Stomach (tissue), 9 donors: ENCODE measurements around the gene ACD. TPM values are rescaled to one million over a fixed set of nuclear protein-coding genes. Genes with fewer than 3 reads are reported as not detected.

Experiments used
- DNase-seq, 2 donors: peaks; one replicate each; pipeline versions ENCODE4 v3.0.0 to v3.0.0-alpha.2; 2013 to 2019
- H3K27ac ChIP-seq, 5 donors: fragments of 200-600 bp in 4 of 5; sonication (generic) in 4 of 5; one replicate each; pipeline ENCODE4 v1.5.1; 2013 to 2019; ENCODE audit warnings: mild to moderate bottlenecking in 1 of 5, moderate library complexity in 1 of 5
- H3K27me3 ChIP-seq, 3 donors: fragments of 200-600 bp; sonication (generic); one replicate each; pipeline ENCODE4 v1.5.1; 2017 to 2019; ENCODE audit warnings: mixed run types in 1 of 3
- H3K36me3 ChIP-seq, 4 donors: fragments of 200-600 bp; sonication (generic); 1 replicate in 3 of 4; 2 replicates in 1 of 4; pipeline ENCODE4 v1.5.1; 2016 to 2019
- H3K4me1 ChIP-seq, 4 donors: fragments of 200-600 bp; sonication (generic); one replicate each; pipeline ENCODE4 v1.5.1; 2016 to 2019
- H3K4me3 ChIP-seq, 4 donors: fragments of 200-600 bp; sonication (generic) in 3 of 4; one replicate each; pipeline ENCODE4 v1.5.1; 2016 to 2019; ENCODE audit warnings: mild to moderate bottlenecking in 1 of 4
- H3K9me3 ChIP-seq, 4 donors: fragments of 200-600 bp; sonication (generic); one replicate each; pipeline ENCODE4 v1.5.1; 2016 to 2019
- EP300 ChIP-seq: sonication (generic); formaldehyde crosslinking; IDR thresholded peaks from one replicate; pipeline ENCODE4 v1.6.1; 2017; ENCODE audit warnings: antibody characterized with exemption
- POLR2A ChIP-seq, 4 donors: fragments of 450-650 bp; IDR thresholded peaks; one replicate each; pipeline ENCODE4 v1.6.1; 2016; ENCODE audit warnings: antibody characterized with exemption in 4 of 4, control low read depth in 2 of 4, mild to moderate bottlenecking in 1 of 4, moderate library complexity in 1 of 4
- POLR2AphosphoS5 ChIP-seq, 3 donors: sonication (generic); formaldehyde crosslinking; IDR thresholded peaks; one replicate each; pipeline ENCODE4 v1.6.1; 2016; ENCODE audit warnings: antibody characterized with exemption in 3 of 3
- WGBS, 5 donors: extraction: QIAGEN DNeasy Blood & Tissue Kit in 3 of 5; methylation state at CpG; one replicate each; pipeline versions ENCODE4 v1.1.5 to v1.1.7; 2013 to 2018; 5-methylcytosine and 5-hydroxymethylcytosine counted together
- intact Hi-C: fragments of 100-400 bp; cut with DNase I; formaldehyde crosslinking; loops from one replicate; pipeline ENCODE4 v1.15.1; 2023; ENCODE audit warnings: low total_unique reads
- polyA plus RNA-seq, 3 donors: library from polyadenylated mRNA; stranded (reverse); fragments of 200-250 nt; gene quantifications; one replicate each; pipeline ENCODE4 v1.2.3, GENCODE V29; 2013
- total RNA-seq, 5 donors: library from RNA; depleted of rRNA; stranded (reverse); fragments of >200 nt; gene quantifications; one replicate each; pipeline versions ENCODE4 v1.1.0 to v1.2.3, GENCODE V29; 2014 to 2016
- TF ChIP-seq, protein P1 (sequence below), 7 experiments: fragments of 450-650 bp in 4 of 7; fragments of 200-600 bp in 3 of 7; sonication (generic) in 3 of 7; IDR thresholded peaks; one replicate each; pipeline ENCODE4 v1.5.1; 2016 to 2019; ENCODE audit warnings: antibody characterized with exemption in 7 of 7, control low read depth in 2 of 7, mild to moderate bottlenecking in 1 of 7
- donor health status: healthy with polysubstance abuse.
- donor health status: Bipolar disorder and iron deficiency.
- donor health status: healthy.

ACD gene
- total and polyA plus RNA-seq, 8 donors = 0.87 to 30.3 (median 11.4) TPM

DNA sequence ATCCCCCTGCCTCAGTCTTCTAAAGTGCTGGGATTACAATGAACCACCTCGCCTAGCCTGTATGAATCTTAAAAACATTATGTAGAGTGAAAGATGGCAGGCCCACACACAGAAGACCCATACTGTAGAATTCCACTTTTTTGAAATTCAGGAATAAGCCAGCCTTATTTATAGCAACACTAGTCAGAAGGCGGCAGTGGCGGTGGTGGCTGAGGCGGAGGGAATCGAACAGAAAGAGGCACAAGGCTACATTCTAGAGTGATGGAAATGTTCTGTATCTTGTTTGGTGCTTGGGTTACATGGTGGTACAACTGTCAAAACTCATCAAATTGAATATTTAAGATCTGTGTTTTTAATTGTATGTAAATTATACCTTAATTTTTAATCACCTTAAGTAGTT lies 47.7 kb upstream of the ACD start:
- Histone ChIP-seq H3K27ac (no peak overlapping the region), H3K27me3 (no peaks in the 10 kb centered on the region), H3K9me3 (no peaks in the 10 kb centered on the region), H3K4me3 (no peak overlapping the region), H3K4me1 (peaks cover 0 to 14% (median 7%) of the 10 kb centered on the region in 4 donors), H3K36me3 (no peaks in the 10 kb centered on the region)
- DNase-seq = no peak
- intact Hi-C loops = no loop called here
- WGBS, 5 donors = 97 to 99% (median 97%) methylated on average over 5 of the region's 5 CpGs
- TF ChIP-seq POLR2AphosphoS5 (IDR thresholded peaks at IDR 0.05) (no peak), EP300 (no peak), POLR2A (IDR thresholded peaks at IDR 0.05) (no peak)
- TF ChIP-seq, protein P1, sequence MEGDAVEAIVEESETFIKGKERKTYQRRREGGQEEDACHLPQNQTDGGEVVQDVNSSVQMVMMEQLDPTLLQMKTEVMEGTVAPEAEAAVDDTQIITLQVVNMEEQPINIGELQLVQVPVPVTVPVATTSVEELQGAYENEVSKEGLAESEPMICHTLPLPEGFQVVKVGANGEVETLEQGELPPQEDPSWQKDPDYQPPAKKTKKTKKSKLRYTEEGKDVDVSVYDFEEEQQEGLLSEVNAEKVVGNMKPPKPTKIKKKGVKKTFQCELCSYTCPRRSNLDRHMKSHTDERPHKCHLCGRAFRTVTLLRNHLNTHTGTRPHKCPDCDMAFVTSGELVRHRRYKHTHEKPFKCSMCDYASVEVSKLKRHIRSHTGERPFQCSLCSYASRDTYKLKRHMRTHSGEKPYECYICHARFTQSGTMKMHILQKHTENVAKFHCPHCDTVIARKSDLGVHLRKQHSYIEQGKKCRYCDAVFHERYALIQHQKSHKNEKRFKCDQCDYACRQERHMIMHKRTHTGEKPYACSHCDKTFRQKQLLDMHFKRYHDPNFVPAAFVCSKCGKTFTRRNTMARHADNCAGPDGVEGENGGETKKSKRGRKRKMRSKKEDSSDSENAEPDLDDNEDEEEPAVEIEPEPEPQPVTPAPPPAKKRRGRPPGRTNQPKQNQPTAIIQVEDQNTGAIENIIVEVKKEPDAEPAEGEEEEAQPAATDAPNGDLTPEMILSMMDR (IDR thresholded peaks at IDR 0.05) = no peak

DNA sequence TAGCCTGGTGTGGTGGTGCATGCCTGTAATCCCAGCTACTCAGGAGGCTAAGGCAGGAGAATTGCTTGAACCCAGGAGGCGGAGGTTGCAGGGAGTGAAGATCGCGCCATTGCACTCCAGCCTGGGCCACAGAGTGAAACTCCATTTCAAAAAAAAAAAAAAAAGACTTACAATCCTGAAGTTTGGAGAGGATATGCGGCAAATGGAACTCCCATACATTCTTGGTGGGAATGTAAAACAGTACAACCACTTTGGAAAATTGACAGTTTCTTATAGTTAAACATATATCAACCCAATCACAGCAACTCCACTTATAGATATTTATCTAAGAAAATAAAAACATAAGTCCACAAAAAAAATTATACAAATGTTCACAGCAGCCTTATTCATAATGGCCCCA lies 47.1 kb upstream of the ACD start:
- TF ChIP-seq POLR2A (IDR thresholded peaks at IDR 0.05) (no peak), POLR2AphosphoS5 (IDR thresholded peaks at IDR 0.05) (no peak), EP300 (no peak)
- TF ChIP-seq, protein P1 (IDR thresholded peaks at IDR 0.05) = no peak
- Histone ChIP-seq H3K9me3 (no peaks in the 10 kb centered on the region), H3K27ac (no peak overlapping the region), H3K4me1 (peaks cover 0 to 14% (median 7%) of the 10 kb centered on the region in 4 donors), H3K4me3 (no peak overlapping the region), H3K27me3 (no peaks in the 10 kb centered on the region), H3K36me3 (no peaks in the 10 kb centered on the region)
- intact Hi-C loops = no loop called here
- DNase-seq = no peak
- WGBS, 5 donors = 88 to 100% (median 98%) methylated on average over 4 of the region's 4 CpGs

DNA sequence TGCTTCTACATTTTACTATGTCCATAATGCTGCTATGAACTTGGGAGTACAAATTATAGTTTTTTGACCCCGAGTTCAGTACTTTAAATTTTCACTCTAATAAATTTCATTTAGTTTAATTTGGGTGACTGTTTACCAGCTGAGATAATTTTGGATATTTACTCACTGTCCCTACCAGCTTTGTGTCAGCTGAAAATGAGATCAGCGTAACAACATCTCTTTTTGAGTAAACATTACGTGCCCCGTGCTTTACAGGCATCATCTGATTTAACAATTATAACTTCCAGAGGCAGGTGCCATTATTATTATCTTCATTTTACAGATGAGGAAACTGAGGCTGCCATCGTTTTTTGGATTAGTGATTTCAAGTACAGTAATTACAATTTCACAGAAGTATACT lies 44.0 kb upstream of the ACD start:
- intact Hi-C loops = no loop called here
- peaks cover 0 to 7% (median 2%) of the 10 kb centered on the region in 4 donors for H3K4me1 ChIP-seq
- no peak for TF ChIP-seq POLR2AphosphoS5 (IDR thresholded peaks at IDR 0.05)
- no peak for TF ChIP-seq EP300
- TF ChIP-seq, protein P1 (IDR thresholded peaks at IDR 0.05) = no peak
- no peak for TF ChIP-seq POLR2A (IDR thresholded peaks at IDR 0.05)
- WGBS, 5 donors = 82 to 89% (median 86%) methylated on average over 5 of the region's 5 CpGs
- no peak overlapping the region for H3K27ac ChIP-seq
- DNase-seq = no peak
- peaks cover 0 to 5% (median under 1%) of the 10 kb centered on the region in 4 donors for H3K36me3 ChIP-seq
- peaks cover 0 to 5% (median 2%) of the 10 kb centered on the region in 4 donors for H3K9me3 ChIP-seq
- H3K27me3 ChIP-seq = no peaks in the 10 kb centered on the region
- no peak overlapping the region for H3K4me3 ChIP-seq

DNA sequence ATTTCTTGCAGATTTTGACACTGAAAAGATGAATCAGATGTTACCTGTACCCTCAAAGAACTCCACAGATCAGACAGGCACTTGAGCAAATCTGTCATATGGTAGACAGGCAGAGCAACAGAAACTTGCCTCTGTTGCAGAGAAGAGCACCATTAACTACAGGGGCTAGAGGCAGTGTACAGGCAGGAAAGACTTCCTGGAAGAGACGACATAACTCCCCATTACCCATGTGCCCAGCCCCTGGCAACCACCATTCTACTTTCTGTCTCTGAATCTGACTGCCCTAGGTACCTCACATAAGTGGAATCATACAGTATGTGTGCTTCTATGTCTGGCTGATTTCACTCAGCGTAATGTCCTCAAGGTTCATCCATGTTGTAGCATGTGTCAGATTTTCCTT lies 43.6 kb upstream of the ACD start:
- Histone ChIP-seq H3K4me3 (no peak overlapping the region), H3K36me3 (peaks cover 0 to 9% (median 2%) of the 10 kb centered on the region in 4 donors), H3K9me3 (peaks cover 0 to 6% (median 3%) of the 10 kb centered on the region in 4 donors), H3K27me3 (no peaks in the 10 kb centered on the region), H3K27ac (no peak overlapping the region), H3K4me1 (peaks cover 0 to 7% (median 2%) of the 10 kb centered on the region in 4 donors)
- DNase-seq = no peak
- intact Hi-C loops = no loop called here
- TF ChIP-seq POLR2AphosphoS5 (IDR thresholded peaks at IDR 0.05) = no peak
- no peak for TF ChIP-seq POLR2A (IDR thresholded peaks at IDR 0.05)
- TF ChIP-seq EP300 = no peak
- TF ChIP-seq, protein P1 (IDR thresholded peaks at IDR 0.05) = no peak
- WGBS, 5 donors = 63 to 74% (median 66%) methylated on average over 2 of the region's 2 CpGs
